ENCODE results near the gene PRKAR1B. TPM values are rescaled to one million over a fixed set of nuclear protein-coding genes. Genes with fewer than 3 reads are reported as not detected.

The PRKAR1B gene
- total and polyA plus RNA-seq, 7 donors = 9.5 to 26.6 (median 11.4) TPM

DNA sequence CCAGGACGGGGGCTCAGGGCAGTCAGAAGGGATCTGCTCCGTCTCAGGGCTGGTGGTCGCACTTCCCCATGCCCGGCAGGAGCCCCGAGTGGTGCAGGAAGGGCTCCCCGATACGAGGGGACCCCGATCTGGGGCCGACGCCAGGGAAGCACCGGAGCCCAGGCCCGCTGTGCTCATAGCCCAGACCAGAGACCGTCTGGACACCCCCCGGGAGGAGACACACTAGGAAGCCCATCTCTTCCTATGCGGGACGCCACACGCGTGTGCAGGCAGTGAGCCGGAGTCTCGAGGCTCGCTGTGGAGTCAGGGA is 167.7 kb downstream of the PRKAR1B start:
- H3K4me3 ChIP-seq = no peak overlapping the region
- H3K36me3 ChIP-seq = no peaks in the 10 kb centered on the region
- intact Hi-C loops (cut with DNase I) = no loop called here
- no peaks in the 10 kb centered on the region for H3K4me1 ChIP-seq
- 94 to 95% methylated on average over 21 of the region's 21 CpGs for WGBS, 2 donors
- DNase-seq = no peak
- H3K27me3 ChIP-seq = no peaks in the 10 kb centered on the region
- no peak for TF ChIP-seq EP300 (IDR thresholded peaks at IDR 0.05)
- no peak for TF ChIP-seq CTCF (IDR thresholded peaks at IDR 0.05)
- TF ChIP-seq POLR2AphosphoS5 (IDR thresholded peaks at IDR 0.05) = no peak
- no peak for TF ChIP-seq POLR2A (IDR thresholded peaks at IDR 0.05)
- no peaks in the 10 kb centered on the region for H3K9me3 ChIP-seq
- H3K27ac ChIP-seq = no peak overlapping the region

DNA sequence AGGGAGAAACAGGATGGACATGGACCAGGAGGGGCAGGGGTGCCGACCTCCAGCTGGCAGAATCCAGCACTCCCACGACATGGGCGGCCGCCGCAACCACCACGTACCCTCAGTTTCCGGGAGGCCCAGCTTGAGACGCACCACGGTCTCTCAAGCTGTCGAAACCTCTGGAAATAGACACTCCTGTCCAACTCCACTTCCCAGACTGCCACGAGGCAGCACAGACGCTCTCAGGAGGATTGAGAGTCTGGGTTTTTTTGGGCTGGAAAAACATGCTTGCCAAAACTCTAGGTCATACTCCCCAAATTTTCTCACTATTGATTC is 169.6 kb downstream of the PRKAR1B start:
- no peak overlapping the region for H3K4me3 ChIP-seq
- TF ChIP-seq CTCF (IDR thresholded peaks at IDR 0.05) = no peak
- no peak for TF ChIP-seq POLR2A (IDR thresholded peaks at IDR 0.05)
- TF ChIP-seq POLR2AphosphoS5 (IDR thresholded peaks at IDR 0.05) = no peak
- TF ChIP-seq EP300 (IDR thresholded peaks at IDR 0.05) = no peak

DNA sequence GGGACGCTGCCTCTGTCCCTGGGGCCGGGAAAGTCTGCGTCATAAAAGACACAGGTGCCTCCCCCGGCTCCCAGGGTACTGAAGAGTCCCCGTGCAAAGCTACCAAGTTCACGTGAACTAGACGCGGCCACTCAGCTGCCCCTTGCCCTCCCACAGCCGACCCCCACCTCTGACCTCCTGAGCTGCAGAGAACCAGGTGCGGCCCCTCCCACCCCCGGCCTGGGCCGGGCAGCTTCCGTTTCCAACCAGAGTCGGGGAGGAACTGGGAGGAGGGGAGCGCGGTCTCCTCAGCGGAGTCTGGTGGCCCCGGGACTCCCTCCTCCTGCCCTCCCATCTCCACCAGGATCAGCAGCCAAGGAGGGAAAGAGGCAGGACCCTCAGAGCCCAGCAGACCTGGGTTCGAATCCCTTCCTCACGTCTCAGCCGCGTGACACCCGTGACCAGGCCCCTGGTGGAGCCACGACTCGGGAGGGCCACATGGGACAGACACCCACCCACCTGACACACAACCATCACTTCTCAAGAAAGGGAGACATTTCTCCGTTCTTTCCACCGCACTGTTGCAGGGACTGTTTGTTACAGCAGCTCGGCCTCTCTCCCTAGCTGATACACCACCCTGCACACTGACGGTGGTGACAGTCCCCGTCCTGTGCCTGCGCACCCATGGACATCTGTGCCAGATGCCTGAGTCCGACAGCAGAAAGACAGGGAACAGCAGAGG is 170.1 kb downstream of the PRKAR1B start:
- 93 to 96% methylated on average over 32 of the region's 32 CpGs for WGBS, 2 donors
- H3K27me3 ChIP-seq = no peaks in the 10 kb centered on the region
- no peak overlapping the region for H3K4me3 ChIP-seq
- intact Hi-C loops (cut with DNase I) = no loop called here
- no peaks in the 10 kb centered on the region for H3K36me3 ChIP-seq
- no peak for DNase-seq
- no peaks in the 10 kb centered on the region for H3K9me3 ChIP-seq
- no peaks in the 10 kb centered on the region for H3K4me1 ChIP-seq
- TF ChIP-seq EP300 (IDR thresholded peaks at IDR 0.05) (no peak), POLR2AphosphoS5 (IDR thresholded peaks at IDR 0.05) (no peak), POLR2A (IDR thresholded peaks at IDR 0.05) (no peak), CTCF (IDR thresholded peaks at IDR 0.05) (no peak)
- no peak overlapping the region for H3K27ac ChIP-seq

More for the DNA sequence above, 169.6 kb downstream of the PRKAR1B start:
- H3K27me3 ChIP-seq = no peaks in the 10 kb centered on the region
- H3K27ac ChIP-seq = no peak overlapping the region
- no peaks in the 10 kb centered on the region for H3K9me3 ChIP-seq
- no peaks in the 10 kb centered on the region for H3K36me3 ChIP-seq
- H3K4me1 ChIP-seq = no peaks in the 10 kb centered on the region
- 92 to 95% methylated on average over 12 of the region's 12 CpGs for WGBS, 2 donors
- no peak for DNase-seq
- intact Hi-C loops (cut with DNase I) = no loop called here

- Histone ChIP-seq H3K4me1 (no peaks in the 10 kb centered on the region), H3K4me3 (no peak overlapping the region), H3K9me3 (no peaks in the 10 kb centered on the region), H3K27me3 (no peaks in the 10 kb centered on the region), H3K27ac (no peak overlapping the region), H3K36me3 (no peaks in the 10 kb centered on the region)
- TF ChIP-seq POLR2A (IDR thresholded peaks at IDR 0.05) (no peak), CTCF (IDR thresholded peaks at IDR 0.05) (no peak), EP300 (IDR thresholded peaks at IDR 0.05) (no peak), POLR2AphosphoS5 (IDR thresholded peaks at IDR 0.05) (no peak)
- WGBS, 2 donors = 90% methylated on average over 30 of the region's 30 CpGs
- no peak for DNase-seq
- intact Hi-C loops (cut with DNase I) = no loop called here
Measured at GRCh38 chr7:556291-556826, 170.7 kb downstream of the PRKAR1B start.

All from sigmoid colon (tissue), 7 donors.